ENCODE data around the gene RAD52. TPM values are rescaled to one million over a fixed set of nuclear protein-coding genes. Genes with fewer than 3 reads are reported as not detected.
A peak's percentile ranks its signal among the peaks of the same experiment; 100 is the strongest.

The RAD52 gene
- polyA plus RNA-seq (2011; rRNA removed) = 13.8 and 18.8 TPM in 2 replicates
- polyA minus RNA-seq (2011; rRNA and poly(A)+ RNA removed) = 25.9 and 30.2 TPM in 2 replicates

- H3K4me3 ChIP-seq (ENCODE audit: low read depth, low read length) = peak within 1 kb of the TSS; percentile 94
- peak within 1 kb of the TSS; percentile 93 for H3K27ac ChIP-seq (ENCODE audit: low read depth, low read length)
- peak; percentile 98 for DNase-seq (ENCODE audit: low read depth, low spot score)
- H3K9me3 ChIP-seq (ENCODE audit: control insufficient read depth, insufficient read depth, low read length) = no peaks in the 10 kb centered on the region; the same call in 1 of the 2 replicates
- ChIA-PET POLR2A (interaction anchor here (0.5 to 1.4 kb wide), 15 partner anchors 16 to 635 kb away, joined by 3 to 9 read pairs (median 5); partner anchors contain the start of gene WNK1), CTCF (interaction anchor here (0.6 to 2.1 kb wide), 58 partner anchors 8 to 639 kb away, joined by 3 to 23 read pairs (median 4); partner anchors contain the start of genes ERC1 and WNK1)
- H3K27me3 ChIP-seq (ENCODE audit: control insufficient read depth, insufficient read depth, low read length) = no peaks in the 10 kb centered on the region
- TF ChIP-seq CTCF (IDR thresholded peaks at IDR 0.05; ENCODE audit: low read depth, low read length) = peak; percentile 94
Measured at GRCh38 chr12:949453-950191, at the start of gene RAD52. RAD52 (minus strand) TSS chr12:949694; CDS start chr12:933058, 16,636 bp downstream.

GRCh38 chr12:998020-998874, 48.8 kb upstream of the RAD52 start:
- POLR2A ChIA-PET = no interaction called here

GRCh38 chr12:997505-997904, 48.0 kb upstream of the RAD52 start:
- ChIA-PET CTCF (interaction anchor here (1.2 to 1.8 kb wide), 2 partner anchors 48 to 95 kb away, joined by 3 to 6 read pairs; partner anchors contain the start of gene RAD52), POLR2A (no interaction called here)
- Histone ChIP-seq H3K27ac (ENCODE audit: low read depth, low read length) (no peak overlapping the region), H3K27me3 (ENCODE audit: control insufficient read depth, insufficient read depth, low read length) (no peaks in the 10 kb centered on the region), H3K4me3 (ENCODE audit: low read depth, low read length) (no peak overlapping the region), H3K9me3 (ENCODE audit: control insufficient read depth, insufficient read depth, low read length) (no peaks in the 10 kb centered on the region)
- no peak for TF ChIP-seq CTCF (IDR thresholded peaks at IDR 0.05; ENCODE audit: low read depth, low read length)
- DNase-seq (ENCODE audit: low read depth, low spot score) = no peak

More at GRCh38 chr12:998020-998874, 48.8 kb upstream of the RAD52 start:
- Histone ChIP-seq H3K9me3 (ENCODE audit: control insufficient read depth, insufficient read depth, low read length) (no peaks in the 10 kb centered on the region), H3K4me3 (ENCODE audit: low read depth, low read length) (no peak overlapping the region), H3K27me3 (ENCODE audit: control insufficient read depth, insufficient read depth, low read length) (no peaks in the 10 kb centered on the region), H3K27ac (ENCODE audit: low read depth, low read length) (no peak overlapping the region)
- DNase-seq (ENCODE audit: low read depth, low spot score) = no peak
- TF ChIP-seq CTCF (IDR thresholded peaks at IDR 0.05; ENCODE audit: low read depth, low read length) = no peak
- CTCF ChIA-PET = interaction anchor here (0.6 to 1.8 kb wide), 4 partner anchors 49 to 95 kb away, joined by 3 to 6 read pairs (median 3); partner anchors contain the start of gene RAD52

GRCh38 chr12:996881-997280, 47.4 kb upstream of the RAD52 start:
- Histone ChIP-seq H3K4me3 (ENCODE audit: low read depth, low read length) (no peak overlapping the region), H3K9me3 (ENCODE audit: control insufficient read depth, insufficient read depth, low read length) (no peaks in the 10 kb centered on the region), H3K27me3 (ENCODE audit: control insufficient read depth, insufficient read depth, low read length) (no peaks in the 10 kb centered on the region), H3K27ac (ENCODE audit: low read depth, low read length) (no peak overlapping the region)
- ChIA-PET POLR2A (no interaction called here), CTCF (interaction anchor here (1.8 kb wide), 1 partner anchor 47 kb away, joined by 6 read pairs; the partner anchor contains the start of gene RAD52)
- no peak for DNase-seq (ENCODE audit: low read depth, low spot score)
- TF ChIP-seq CTCF (IDR thresholded peaks at IDR 0.05; ENCODE audit: low read depth, low read length) = no peak

Data from AG04450 (cell line).